PC-9 (cell line): ENCODE data around the gene DTNBP1. TPM values are rescaled to one million over a fixed set of nuclear protein-coding genes. Genes with fewer than 3 reads are reported as not detected.

Source experiments
- BruUV-seq: library from RNA; stranded (reverse); fragments of 400-500 nt; replicated peaks from 2 replicates; lab custom pipeline; 2021; lab: Mats Ljungman, UMichigan
- CTCF ChIA-PET: fragments of 300-600 bp; sonication (Branson Sonifier 250); formaldehyde crosslinking; loops from one replicate; lab custom pipeline; 2022; ENCODE audit warnings: antibody characterized with exemption; lab: Charles Lee
- POLR2A ChIA-PET: fragments of 300-600 bp; sonication (Branson Sonifier 250); formaldehyde crosslinking; loops from one replicate; lab custom pipeline; 2022; ENCODE audit warnings: antibody characterized with exemption; ENCODE audit not compliant: unreplicated experiment; lab: Charles Lee
- DNase-seq, 2 experiments: peaks; one replicate each; pipeline versions ENCODE4 v3.0.0 to v3.0.0-alpha.2; 2015 to 2022; ENCODE audit warnings: mixed read lengths in 1 of 2
- H2AFZ ChIP-seq: fragments of 200-600 bp; sonication (generic); 2 replicates; pipeline ENCODE4 v1.8.1; 2017; ENCODE audit warnings: antibody characterized with exemption
- H3F3A ChIP-seq: fragments of 200-600 bp; sonication (generic); 2 replicates; pipeline ENCODE4 v1.8.1; 2017; ENCODE audit warnings: antibody characterized with exemption, mild to moderate bottlenecking, low read depth; ENCODE audit not compliant: insufficient read depth
- H3K27ac ChIP-seq: fragments of 200-600 bp; sonication (generic); 2 replicates; pipeline ENCODE4 v1.6.1; 2016; ENCODE audit warnings: mixed run types
- H3K27me3 ChIP-seq: fragments of 200-600 bp; sonication (generic); 2 replicates; pipeline ENCODE4 v1.6.1; 2016; ENCODE audit warnings: low read depth, mixed run types; ENCODE audit not compliant: insufficient read depth
- H3K36me3 ChIP-seq: fragments of 200-600 bp; sonication (generic); 2 replicates; pipeline ENCODE4 v1.6.1; 2016; ENCODE audit warnings: low read depth, mixed run types
- H3K4me1 ChIP-seq: fragments of 200-600 bp; sonication (generic); replicated peaks from 2 replicates; pipeline ENCODE4 v1.6.1; 2016; ENCODE audit warnings: mixed run types; ENCODE audit not compliant: insufficient read depth
- H3K4me2 ChIP-seq: fragments of 200-600 bp; sonication (generic); 2 replicates; pipeline ENCODE4 v1.6.1; 2017; ENCODE audit warnings: mixed run types
- H3K4me3 ChIP-seq: fragments of 200-600 bp; sonication (generic); 2 replicates; pipeline ENCODE4 v1.6.1; 2016; ENCODE audit warnings: mixed run types
- H3K79me2 ChIP-seq: fragments of 200-600 bp; sonication (generic); 2 replicates; pipeline ENCODE4 v1.6.1; 2017; ENCODE audit warnings: low read depth, mixed run types
- H3K9me2 ChIP-seq: fragments of 200-600 bp; sonication (generic); 2 replicates; pipeline ENCODE4 v1.8.1; 2017; ENCODE audit warnings: mild to moderate bottlenecking; ENCODE audit not compliant: insufficient read depth
- H3K9me3 ChIP-seq: fragments of 200-600 bp; sonication (generic); 2 replicates; pipeline ENCODE4 v1.8.1; 2016; ENCODE audit warnings: low read depth; ENCODE audit not compliant: insufficient read depth
- H4K20me1 ChIP-seq: fragments of 200-600 bp; sonication (generic); 2 replicates; pipeline ENCODE4 v1.8.1; 2017; ENCODE audit not compliant: insufficient read depth
- EZH2 ChIP-seq: fragments of 200-600 bp; sonication (generic); IDR thresholded peaks from 2 replicates; pipeline ENCODE4 v1.8.0; 2017; ENCODE audit warnings: antibody characterized with exemption, low read depth
- intact Hi-C: fragments of 100-400 bp; cut with micrococcal nuclease; formaldehyde crosslinking; loops from one replicate; pipeline ENCODE4 v1.10.0; 2022; ENCODE audit not compliant: unreplicated experiment
- total RNA-seq: library from RNA; stranded (reverse); gene quantifications from 2 replicates; pipeline ENCODE4 v1.2.3, GENCODE V29; 2021
- TF ChIP-seq, protein P1 (sequence below): fragments of 200-600 bp; sonication (generic); conservative IDR thresholded peaks from 2 replicates; pipeline ENCODE4 v1.6.1; 2017; ENCODE audit warnings: mixed run types, antibody characterized with exemption, mild to moderate bottlenecking, moderate library complexity

DTNBP1 gene
- total RNA-seq, 1 experiment from 2014 or later: 9.1 TPM

DNA sequence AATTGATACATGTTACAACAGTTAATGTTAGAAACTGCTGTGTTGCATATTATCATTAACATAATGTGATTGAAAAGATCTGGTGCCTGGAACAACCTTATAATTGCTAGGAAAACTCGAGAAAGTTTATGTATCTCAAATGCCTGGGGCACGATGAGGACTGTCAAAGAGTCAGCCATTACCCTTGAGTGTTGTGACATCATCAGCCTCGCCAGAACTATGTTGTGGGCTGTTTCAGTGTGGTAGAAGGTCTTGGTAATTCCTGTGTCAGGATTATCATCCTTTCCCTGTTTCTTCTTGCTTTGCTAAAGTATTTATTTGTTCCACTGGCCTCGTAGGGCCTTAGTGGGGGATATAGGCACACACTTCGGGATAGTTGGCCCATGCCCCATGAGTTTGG is 185.1 kb downstream of the DTNBP1 start:
- Histone ChIP-seq H3K79me2 (peaks cover 20% of the 10 kb centered on the region), H2AFZ (no peak overlapping the region), H3K36me3 (no peaks in the 10 kb centered on the region), H4K20me1 (no peaks in the 10 kb centered on the region; the same call in 1 of the 2 replicates), H3K4me1 (0 out of 2 replicates have a peak, but pooled peaks cover 3% of the 10 kb centered on the region), H3K27me3 (no peaks in the 10 kb centered on the region), H3K4me3 (no peak overlapping the region), H3F3A (no peaks in the 10 kb centered on the region; the same call in 1 of the 2 replicates), H3K27ac (no peak overlapping the region), H3K9me3 (no peaks in the 10 kb centered on the region), H3K9me2 (no peaks in the 10 kb centered on the region), H3K4me2 (no peak overlapping the region)
- TF ChIP-seq, protein P1, sequence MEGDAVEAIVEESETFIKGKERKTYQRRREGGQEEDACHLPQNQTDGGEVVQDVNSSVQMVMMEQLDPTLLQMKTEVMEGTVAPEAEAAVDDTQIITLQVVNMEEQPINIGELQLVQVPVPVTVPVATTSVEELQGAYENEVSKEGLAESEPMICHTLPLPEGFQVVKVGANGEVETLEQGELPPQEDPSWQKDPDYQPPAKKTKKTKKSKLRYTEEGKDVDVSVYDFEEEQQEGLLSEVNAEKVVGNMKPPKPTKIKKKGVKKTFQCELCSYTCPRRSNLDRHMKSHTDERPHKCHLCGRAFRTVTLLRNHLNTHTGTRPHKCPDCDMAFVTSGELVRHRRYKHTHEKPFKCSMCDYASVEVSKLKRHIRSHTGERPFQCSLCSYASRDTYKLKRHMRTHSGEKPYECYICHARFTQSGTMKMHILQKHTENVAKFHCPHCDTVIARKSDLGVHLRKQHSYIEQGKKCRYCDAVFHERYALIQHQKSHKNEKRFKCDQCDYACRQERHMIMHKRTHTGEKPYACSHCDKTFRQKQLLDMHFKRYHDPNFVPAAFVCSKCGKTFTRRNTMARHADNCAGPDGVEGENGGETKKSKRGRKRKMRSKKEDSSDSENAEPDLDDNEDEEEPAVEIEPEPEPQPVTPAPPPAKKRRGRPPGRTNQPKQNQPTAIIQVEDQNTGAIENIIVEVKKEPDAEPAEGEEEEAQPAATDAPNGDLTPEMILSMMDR: no peak
- TF ChIP-seq EZH2: no peak
- ChIA-PET CTCF (interaction anchor here (0.5 kb wide), 1 partner anchor 160 kb away, joined by 3 read pairs; no protein-coding TSS in a partner anchor), POLR2A (no interaction called here)
- no peak for DNase-seq
- intact Hi-C loops: no loop called here
- BruUV-seq: no TSS peak

DNA sequence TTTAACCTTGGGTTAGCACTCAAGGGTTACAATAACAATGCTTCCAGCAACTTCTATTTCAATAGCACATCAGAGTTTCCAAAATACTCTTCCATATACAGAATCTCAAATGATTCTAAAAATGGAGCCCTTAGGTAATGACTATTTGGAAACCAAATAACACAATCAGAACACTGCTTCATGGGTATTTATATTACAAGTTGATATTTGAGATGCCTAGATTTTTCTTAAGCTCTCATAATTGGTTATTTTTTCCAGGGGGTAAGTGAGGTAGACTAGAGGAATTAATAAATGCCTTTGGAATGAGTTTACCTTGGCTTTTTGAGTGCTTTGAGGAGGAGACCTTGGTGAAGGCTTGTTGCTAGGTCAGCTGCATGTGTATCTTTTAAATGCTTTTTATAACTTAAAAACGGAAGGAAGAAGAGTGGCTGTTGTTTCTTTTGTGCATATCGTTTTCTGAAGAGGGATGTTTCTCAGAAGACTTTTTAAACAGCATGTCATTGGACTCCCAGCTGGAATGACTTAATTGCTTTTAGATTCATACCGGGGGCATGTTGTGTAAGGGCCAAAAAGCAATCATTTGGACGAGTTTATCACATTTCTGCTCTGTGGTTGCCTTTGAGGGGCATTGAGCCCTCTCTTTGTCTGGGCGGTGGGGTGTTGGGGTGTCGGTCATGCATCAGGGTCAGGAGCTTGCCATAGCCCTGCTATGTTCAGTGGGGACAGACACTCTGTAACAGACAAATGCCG is 186.0 kb downstream of the DTNBP1 start:
- TF ChIP-seq EZH2: no peak
- TF ChIP-seq, protein P1: no peak

GRCh38 chr6:15475872-15476271 is 187.0 kb downstream of the DTNBP1 start:
- Histone ChIP-seq H3K4me2 (no peak overlapping the region), H4K20me1 (no peaks in the 10 kb centered on the region; the same call in 1 of the 2 replicates), H3K27ac (no peak overlapping the region), H3F3A (no peaks in the 10 kb centered on the region; the same call in 1 of the 2 replicates), H3K4me1 (0 out of 2 replicates have a peak, but pooled peaks cover 3% of the 10 kb centered on the region), H3K9me3 (no peaks in the 10 kb centered on the region), H3K79me2 (peaks cover 10% of the 10 kb centered on the region; the same call in 1 of the 2 replicates), H3K4me3 (no peak overlapping the region), H2AFZ (no peak overlapping the region), H3K36me3 (no peaks in the 10 kb centered on the region), H3K27me3 (no peaks in the 10 kb centered on the region), H3K9me2 (no peaks in the 10 kb centered on the region)
- TF ChIP-seq, protein P1: no peak
- TF ChIP-seq EZH2: no peak
- DNase-seq: no peak
- CTCF ChIA-PET: interaction anchor here (1.2 kb wide), 1 partner anchor 39 kb away, joined by 3 read pairs; no protein-coding TSS in a partner anchor
- intact Hi-C loops: no loop called here
- BruUV-seq: no TSS peak
- POLR2A ChIA-PET: no interaction called here

More for the DNA sequence above, 186.0 kb downstream of the DTNBP1 start:
- Histone ChIP-seq H3K9me2 (no peaks in the 10 kb centered on the region), H3K4me1 (0 out of 2 replicates have a peak, but pooled peaks cover 3% of the 10 kb centered on the region), H3F3A (no peaks in the 10 kb centered on the region; the same call in 1 of the 2 replicates), H3K36me3 (no peaks in the 10 kb centered on the region), H3K79me2 (peaks cover 11% of the 10 kb centered on the region), H3K27me3 (no peaks in the 10 kb centered on the region), H3K9me3 (no peaks in the 10 kb centered on the region), H3K4me3 (no peak overlapping the region), H3K27ac (no peak overlapping the region), H3K4me2 (no peak overlapping the region), H4K20me1 (no peaks in the 10 kb centered on the region; the same call in 1 of the 2 replicates), H2AFZ (no peak overlapping the region)
- BruUV-seq: no TSS peak
- intact Hi-C loops: no loop called here
- ChIA-PET CTCF (interaction anchor here (0.6 to 1.2 kb wide), 2 partner anchors 10 to 40 kb away, joined by 3 to 4 read pairs; no protein-coding TSS in a partner anchor), POLR2A (interaction anchor here (0.6 kb wide), 1 partner anchor 529 kb away, joined by 4 read pairs; no protein-coding TSS in a partner anchor)
- DNase-seq: no peak
